Kidney (tissue), 14 donors: ENCODE results near the gene CARD11. TPM values are rescaled to one million over a fixed set of nuclear protein-coding genes. Genes with fewer than 3 reads are reported as not detected.

Source experiments
- DNase-seq, 5 donors: peaks; one replicate each; pipeline ENCODE4 v3.0.0-alpha.2; 2013 to 2020
- FAIRE-seq: peaks from 2 replicates; lab custom pipeline; 2012; peaks lifted over from hg19 to GRCh38; lab: Jason Lieb, UNC
- H3K27ac ChIP-seq, 2 donors: one replicate each; pipeline ENCODE4 v1.7.0; 2013; ENCODE audit warnings: low read depth in 2 of 2, low read length in 2 of 2, inconsistent platforms in 1 of 2
- H3K27me3 ChIP-seq: one replicate; pipeline ENCODE4 v1.7.1; 2013; ENCODE audit warnings: low read length, inconsistent platforms; ENCODE audit not compliant: control insufficient read depth, insufficient read depth
- H3K36me3 ChIP-seq, 3 donors: one replicate each; pipeline versions ENCODE4 v1.7.0 to v1.7.1; 2013; ENCODE audit warnings: low read length in 3 of 3, control low read depth in 1 of 3, inconsistent platforms in 1 of 3; ENCODE audit not compliant: insufficient read depth in 3 of 3, control insufficient read depth in 2 of 3
- H3K4me1 ChIP-seq, 3 donors: one replicate each; pipeline versions ENCODE4 v1.7.0 to v1.7.1; 2013; ENCODE audit warnings: low read length in 3 of 3, inconsistent platforms in 1 of 3, low read depth in 1 of 3; ENCODE audit not compliant: control insufficient read depth in 2 of 3, insufficient read depth in 2 of 3
- H3K4me3 ChIP-seq, 3 donors: one replicate each; pipeline versions ENCODE4 v1.7.0 to v1.8.1; 2013; ENCODE audit warnings: low read length in 3 of 3, control low read depth in 1 of 3, inconsistent platforms in 1 of 3
- H3K9ac ChIP-seq, 3 donors: one replicate each; pipeline versions ENCODE4 v1.7.0 to v1.7.1; 2013; ENCODE audit warnings: low read length in 3 of 3, control low read depth in 1 of 3, inconsistent platforms in 1 of 3
- H3K9me3 ChIP-seq, 3 donors: one replicate each; pipeline versions ENCODE4 v1.7.0 to v1.7.1; 2013; ENCODE audit warnings: low read length in 3 of 3, control low read depth in 1 of 3, inconsistent platforms in 1 of 3; ENCODE audit not compliant: control insufficient read depth in 2 of 3, insufficient read depth in 1 of 3
- CTCF ChIP-seq: IDR thresholded peaks from 3 replicates; pipeline ENCODE4 v1.5.1; 2012; ENCODE audit warnings: mild to moderate bottlenecking, moderate library complexity, borderline replicate concordance; ENCODE audit not compliant: insufficient read depth; ENCODE audit errors: extremely low read depth
- intact Hi-C: fragments of 100-400 bp; cut with DNase I; formaldehyde crosslinking; loops from one replicate; pipeline ENCODE4 v1.11.1; 2022
- polyA plus RNA-seq: library from polyadenylated mRNA; stranded (reverse); fragments of 350-450 nt; fragmentation: Illumina TruSeq; extraction: RNeasy Lipid Tissue Mini Kit (QIAGEN cat#74804); gene quantifications from one replicate; pipeline ENCODE4 v1.2.3, GENCODE V29; 2014; ENCODE audit warnings: low read depth, low replicate concordance; ENCODE audit not compliant: insufficient read depth
- total RNA-seq: library from RNA; stranded (reverse); fragmentation: NEBNext Ultra II Directional; extraction: Animal tissue kit (Norgen Biotek cat#: 25700); gene quantifications from one replicate; pipeline ENCODE4 v1.2.1, GENCODE V29; 2021
- donor health status: control.
- donor health status: control.
- donor health status: control.
- donor health status: control.
- donor health status: control.
- donor health status: DM: yes; HTN: yes; CAD: no.
- donor health status: Normal renal cell carcinoma (clear cell type).

CARD11 gene
- total and polyA plus RNA-seq, 2 donors from 2014 or later = 0.22 to 9.6 TPM

GRCh38 chr7:2947058-2947780 is 96.4 kb downstream of the CARD11 start:
- Histone ChIP-seq H3K4me3 (no peak overlapping the region), H3K27me3 (no peaks in the 10 kb centered on the region), H3K27ac (no peak overlapping the region), H3K36me3 (no peaks in the 10 kb centered on the region), H3K9ac (no peak overlapping the region), H3K9me3 (peaks cover 0 to 5% (median 4%) of the 10 kb centered on the region in 3 donors), H3K4me1 (no peaks in the 10 kb centered on the region)
- intact Hi-C loops = no loop called here
- DNase-seq (peak in 1 of 5 donors; percentile 0), FAIRE-seq (no peak)
- TF ChIP-seq CTCF = no peak

- Histone ChIP-seq H3K36me3 (no peaks in the 10 kb centered on the region), H3K27ac (no peak overlapping the region), H3K4me1 (no peaks in the 10 kb centered on the region), H3K4me3 (no peak overlapping the region), H3K9ac (no peak overlapping the region), H3K27me3 (peaks cover 2% of the 10 kb centered on the region), H3K9me3 (peaks cover 0 to 5% (median 4%) of the 10 kb centered on the region in 3 donors)
- intact Hi-C loops = no loop called here
- FAIRE-seq = no peak
- peak in 1 of 5 donors; percentile 10 for DNase-seq
- TF ChIP-seq CTCF = no peak
Observed at GRCh38 chr7:2945171-2945570, 98.5 kb downstream of the CARD11 start.

- Histone ChIP-seq H3K4me3 (no peak overlapping the region), H3K27ac (no peak overlapping the region), H3K4me1 (no peaks in the 10 kb centered on the region), H3K36me3 (no peaks in the 10 kb centered on the region), H3K27me3 (peaks cover 2% of the 10 kb centered on the region), H3K9me3 (peaks cover 0 to 5% (median 4%) of the 10 kb centered on the region in 3 donors), H3K9ac (no peak overlapping the region)
- DNase-seq = no peak
- FAIRE-seq = no peak
- no peak for TF ChIP-seq CTCF
- intact Hi-C loops = no loop called here
Observed at GRCh38 chr7:2944739-2945138, 98.9 kb downstream of the CARD11 start.
